Left lung (tissue), 10 donors: Measurements from ENCODE around the gene ASS1. TPM values are rescaled to one million over a fixed set of nuclear protein-coding genes. Genes with fewer than 3 reads are reported as not detected.
A peak's percentile ranks its signal among the peaks of the same experiment; 100 is the strongest.
"Not testable (repeated sequence)": the region's sequence is repeated elsewhere in the genome, so short reads cannot be mapped to it uniquely, and the experiment has no call there.

Experiments used
- ATAC-seq: fragments of 200-7000 bp; cut with Tn5 transposase; one replicate; pipeline ENCODE4 v1.9.1; 2020; ENCODE audit warnings: moderate library complexity
- DNase-seq, 4 donors: peaks; one replicate each; pipeline ENCODE4 v3.0.0-alpha.2; 2013 to 2020
- H3K27ac ChIP-seq, 2 donors: fragments of 200-600 bp; sonication (generic) in 1 of 2; one replicate each; pipeline versions ENCODE4 v1.5.0 to v1.8.0; 2020 to 2021
- H3K27me3 ChIP-seq, 2 donors: fragments of 200-600 bp; sonication (generic) in 1 of 2; one replicate each; pipeline versions ENCODE4 v1.5.0 to v1.8.0; 2020 to 2021
- H3K36me3 ChIP-seq, 2 donors: fragments of 200-600 bp; sonication (generic) in 1 of 2; one replicate each; pipeline versions ENCODE4 v1.5.0 to v1.8.0; 2020 to 2021
- H3K4me1 ChIP-seq, 2 donors: fragments of 200-600 bp; one replicate each; pipeline ENCODE4 v1.8.0; 2021
- H3K4me3 ChIP-seq, 2 donors: fragments of 200-600 bp; sonication (generic) in 1 of 2; one replicate each; pipeline versions ENCODE4 v1.5.0 to v1.8.0; 2020 to 2021; ENCODE audit warnings: mild to moderate bottlenecking in 1 of 2
- H3K9me3 ChIP-seq, 2 donors: fragments of 200-600 bp; sonication (generic) in 1 of 2; one replicate each; pipeline versions ENCODE4 v1.5.0 to v1.8.0; 2020 to 2021
- intact Hi-C, 2 donors: fragments of 100-400 bp; cut with DNase I; formaldehyde crosslinking; loops; one replicate each; pipeline versions ENCODE4 v1.11.2 to v1.14.2; 2022
- polyA plus RNA-seq, 6 donors: library from polyadenylated mRNA; unstranded; fragments of 120-200 nt; gene quantifications; one replicate each; pipeline ENCODE4 v1.2.1, GENCODE V29; 2013; ENCODE audit not compliant: insufficient read length in 6 of 6
- total RNA-seq, 2 donors: library from RNA; stranded (reverse); fragmentation: NEBNext Ultra II Directional; extraction: Animal tissue kit (Norgen Biotek cat#: 25700); gene quantifications; one replicate each; pipeline ENCODE4 v1.2.1, GENCODE V29; 2021
- TF ChIP-seq, protein P1 (sequence below), 2 donors: fragments of 200-600 bp; sonication (generic) in 1 of 2; IDR thresholded peaks; one replicate each; pipeline versions ENCODE4 v1.5.0 to v1.8.0; 2021; ENCODE audit warnings: antibody characterized with exemption in 2 of 2
- donor health status: DM: no; HTN: yes; CAD: no.
- donor health status: DM: no; HTN: no; CAD: no.

The ASS1 gene
- total and polyA plus RNA-seq, 8 donors: 11.9 to 99.7 (median 27.8) TPM

DNA sequence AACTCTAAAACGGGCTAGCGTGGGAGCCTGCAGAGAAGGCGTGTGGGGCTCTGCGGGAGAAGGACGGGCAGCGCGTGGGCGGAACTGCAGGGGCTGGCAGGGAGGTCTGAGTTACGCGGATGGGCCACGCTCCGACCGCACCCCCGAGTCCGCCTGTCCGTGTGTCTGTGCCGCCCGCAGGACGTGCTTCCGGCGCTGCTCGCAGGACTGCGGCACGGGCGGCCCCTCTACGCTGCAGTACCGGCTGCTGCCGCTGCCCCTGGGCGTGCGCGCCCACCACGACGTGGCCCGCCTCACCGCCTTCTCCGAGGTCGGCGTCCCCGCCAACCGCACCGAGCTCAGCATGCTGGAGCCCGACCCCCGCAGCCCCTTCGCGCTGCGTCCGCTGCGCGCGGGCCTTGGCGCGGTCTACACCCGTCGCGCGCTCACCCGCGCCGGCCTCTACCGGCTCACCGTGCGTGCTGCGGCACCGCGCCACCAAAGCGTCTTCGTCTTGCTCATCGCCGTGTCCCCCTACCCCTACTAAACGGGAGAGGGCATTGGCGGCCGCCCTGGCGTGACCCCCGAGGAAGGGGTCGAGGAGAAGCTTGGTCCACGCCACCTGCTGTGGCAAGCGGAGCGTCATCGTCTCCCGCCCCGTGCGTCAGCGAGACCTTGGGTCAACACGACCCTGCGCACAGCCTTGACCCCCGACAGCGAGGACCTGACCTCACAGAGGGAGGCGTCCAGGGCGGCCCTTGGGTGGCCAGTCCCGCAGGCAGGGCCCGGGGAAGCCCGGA lies 11.4 kb upstream of the ASS1 start:
- Histone ChIP-seq H3K9me3 (peaks cover 0 to 8% of the 10 kb centered on the region in 2 donors), H3K27ac (no peak overlapping the region), H3K4me3 (no peak overlapping the region), H3K4me1 (peaks cover 6 to 12% of the 10 kb centered on the region in 2 donors), H3K36me3 (no peaks in the 10 kb centered on the region), H3K27me3 (peaks cover 12 to 55% of the 10 kb centered on the region in 2 donors)
- ATAC-seq: peak; percentile 70
- TF ChIP-seq, protein P1, sequence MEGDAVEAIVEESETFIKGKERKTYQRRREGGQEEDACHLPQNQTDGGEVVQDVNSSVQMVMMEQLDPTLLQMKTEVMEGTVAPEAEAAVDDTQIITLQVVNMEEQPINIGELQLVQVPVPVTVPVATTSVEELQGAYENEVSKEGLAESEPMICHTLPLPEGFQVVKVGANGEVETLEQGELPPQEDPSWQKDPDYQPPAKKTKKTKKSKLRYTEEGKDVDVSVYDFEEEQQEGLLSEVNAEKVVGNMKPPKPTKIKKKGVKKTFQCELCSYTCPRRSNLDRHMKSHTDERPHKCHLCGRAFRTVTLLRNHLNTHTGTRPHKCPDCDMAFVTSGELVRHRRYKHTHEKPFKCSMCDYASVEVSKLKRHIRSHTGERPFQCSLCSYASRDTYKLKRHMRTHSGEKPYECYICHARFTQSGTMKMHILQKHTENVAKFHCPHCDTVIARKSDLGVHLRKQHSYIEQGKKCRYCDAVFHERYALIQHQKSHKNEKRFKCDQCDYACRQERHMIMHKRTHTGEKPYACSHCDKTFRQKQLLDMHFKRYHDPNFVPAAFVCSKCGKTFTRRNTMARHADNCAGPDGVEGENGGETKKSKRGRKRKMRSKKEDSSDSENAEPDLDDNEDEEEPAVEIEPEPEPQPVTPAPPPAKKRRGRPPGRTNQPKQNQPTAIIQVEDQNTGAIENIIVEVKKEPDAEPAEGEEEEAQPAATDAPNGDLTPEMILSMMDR (IDR thresholded peaks at IDR 0.05): peak; percentile 44 to 74
- intact Hi-C loops: no loop called here
- DNase-seq: peak in 2 of 4 donors; percentile 57 to 81

DNA sequence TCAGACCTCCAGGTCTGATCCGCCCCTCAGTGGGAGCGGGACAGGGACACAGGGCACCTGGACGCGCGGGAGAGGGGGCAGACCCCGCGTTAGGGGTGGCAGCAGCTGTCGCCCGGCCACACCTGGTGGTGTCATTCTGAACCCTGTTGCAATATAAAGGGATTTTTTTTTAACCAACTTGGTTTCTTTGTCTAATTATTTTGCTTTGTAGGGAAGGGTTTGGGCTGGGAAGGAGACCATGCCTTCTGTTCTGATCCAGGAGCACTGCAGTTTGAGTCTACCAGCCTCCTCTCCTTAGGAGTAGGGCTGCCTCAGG lies 10.9 kb upstream of the ASS1 start:
- peaks cover 12 to 55% of the 10 kb centered on the region in 2 donors for H3K27me3 ChIP-seq
- H3K4me1 ChIP-seq: peaks cover 6 to 12% of the 10 kb centered on the region in 2 donors
- peaks cover 0 to 8% of the 10 kb centered on the region in 2 donors for H3K9me3 ChIP-seq
- intact Hi-C loops: no loop called here
- ATAC-seq (no peak), DNase-seq (no peak)
- TF ChIP-seq, protein P1 (IDR thresholded peaks at IDR 0.05): no peak
- H3K27ac ChIP-seq: no peak overlapping the region
- no peaks in the 10 kb centered on the region for H3K36me3 ChIP-seq
- H3K4me3 ChIP-seq: no peak overlapping the region

GRCh38 chr9:130434656-130435055 lies 10.1 kb upstream of the ASS1 start:
- ATAC-seq: not testable (repeated sequence)

GRCh38 chr9:130437011-130437789 lies 7.6 kb upstream of the ASS1 start:
- TF ChIP-seq, protein P1 (IDR thresholded peaks at IDR 0.05): no peak
- peaks cover 0 to 18% of the 10 kb centered on the region in 2 donors for H3K9me3 ChIP-seq
- H3K36me3 ChIP-seq: no peaks in the 10 kb centered on the region
- H3K4me1 ChIP-seq: peaks cover 6 to 12% of the 10 kb centered on the region in 2 donors
- H3K4me3 ChIP-seq: no peak overlapping the region
- no peak overlapping the region for H3K27ac ChIP-seq
- peaks cover 12 to 44% of the 10 kb centered on the region in 2 donors for H3K27me3 ChIP-seq
- intact Hi-C loops: no loop called here
- ATAC-seq (no peak), DNase-seq (peak in 1 of 4 donors; percentile 46)

More at GRCh38 chr9:130434656-130435055, 10.1 kb upstream of the ASS1 start:
- H3K4me3 ChIP-seq, H3K27ac ChIP-seq, H3K36me3 ChIP-seq, H3K9me3 ChIP-seq, intact Hi-C loops: not testable (repeated sequence)
- peaks cover 12 to 55% of the 10 kb centered on the region in 2 donors for H3K27me3 ChIP-seq
- peak in 1 of 4 donors; percentile 1 for DNase-seq
- H3K4me1 ChIP-seq: peaks cover 6 to 12% of the 10 kb centered on the region in 2 donors

- TF ChIP-seq, protein P1 (IDR thresholded peaks at IDR 0.05): no peak
- peaks cover 0 to 3% of the 10 kb centered on the region in 2 donors for H3K4me1 ChIP-seq
- ATAC-seq (no peak), DNase-seq (peak in 1 of 4 donors; percentile 8)
- no peak overlapping the region for H3K27ac ChIP-seq
- H3K4me3 ChIP-seq: no peak overlapping the region
- H3K27me3 ChIP-seq: peaks cover 9 to 37% of the 10 kb centered on the region in 2 donors
- intact Hi-C loops: no loop called here
- H3K9me3 ChIP-seq: peaks cover 0 to 18% of the 10 kb centered on the region in 2 donors
- H3K36me3 ChIP-seq: no peaks in the 10 kb centered on the region
Observed at GRCh38 chr9:130438382-130438981, 6.3 kb upstream of the ASS1 start.
